GM18907 (cell line): ENCODE results near the gene LSM3.

Experiments
- ATAC-seq: cut with Tn5 transposase; IDR thresholded peaks from one replicate; pipeline ENCODE4 v1.9.1; 2021; ENCODE audit warnings: mild to moderate bottlenecking, moderate library complexity; ENCODE audit not compliant: unreplicated experiment

Gene LSM3

DNA sequence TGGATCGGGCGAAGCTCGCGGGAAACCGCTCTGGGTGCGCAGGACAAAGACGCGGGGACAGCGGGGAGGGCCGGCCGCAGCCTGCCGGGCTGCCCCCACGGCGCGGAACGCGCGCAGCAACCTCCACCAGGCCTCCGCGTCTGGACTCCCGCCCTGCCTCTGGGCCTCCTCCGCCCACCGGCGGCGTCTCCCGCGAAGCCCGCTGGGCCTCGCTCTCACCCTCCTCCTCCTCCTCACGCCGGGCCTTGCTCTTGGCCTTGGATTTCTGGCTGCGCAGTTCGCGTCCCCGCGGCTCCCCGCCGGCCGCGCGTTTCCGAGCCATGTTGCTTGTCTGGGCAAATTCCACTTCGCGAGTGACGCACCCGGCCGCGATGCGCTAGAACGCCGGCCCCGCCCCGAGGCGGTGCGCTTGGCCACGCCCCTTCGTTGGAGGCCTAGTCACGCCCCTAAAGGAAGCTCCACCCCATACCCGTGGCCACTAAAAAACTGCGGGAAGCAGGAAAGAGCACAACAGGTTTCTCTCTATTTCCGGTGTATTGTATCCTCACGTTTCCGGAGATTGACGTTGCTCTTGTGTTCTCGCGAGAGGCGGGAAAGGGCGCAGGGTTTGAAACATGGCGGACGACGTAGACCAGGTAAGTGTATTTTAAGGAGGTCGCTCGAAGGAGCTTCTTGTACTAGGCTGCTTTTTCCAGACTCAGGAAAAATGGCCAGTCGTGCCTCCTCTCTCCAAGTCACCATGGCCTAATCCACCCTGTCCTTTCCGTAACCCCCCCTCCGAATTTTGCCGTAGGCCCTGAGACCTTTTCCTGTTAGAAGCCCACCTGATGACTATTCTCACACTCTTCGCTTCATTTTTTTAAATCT is at the start of gene LSM3, which contains the start of gene XPC:
TSS of gene LSM3 (plus strand) at position 571 of the 867 bp plus-strand sequence. CDS start at position 615, 44 bp downstream.
TSS of gene XPC (minus strand) at position 355 of the 867 bp plus-strand sequence. CDS start at position 322, 33 bp downstream.
- peak; percentile 95 for ATAC-seq

DNA sequence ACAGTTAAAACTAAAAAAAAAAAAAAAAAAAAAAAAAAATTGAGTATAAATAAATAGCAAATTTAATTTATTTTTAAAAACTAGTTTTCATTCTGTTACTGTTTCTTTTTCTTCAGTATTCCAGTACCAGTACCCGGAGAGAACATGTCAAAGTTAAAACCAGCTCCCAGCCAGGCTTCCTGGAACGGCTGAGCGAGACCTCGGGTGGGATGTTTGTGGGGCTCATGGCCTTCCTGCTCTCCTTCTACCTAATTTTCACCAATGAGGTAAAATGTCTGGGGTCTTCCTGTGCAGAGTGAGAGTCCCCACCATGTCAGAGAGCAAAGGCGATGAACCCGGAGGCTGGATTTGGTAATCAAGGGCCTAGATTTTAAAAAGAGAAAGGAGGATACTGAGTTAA is 49.3 kb upstream of the LSM3 start:
- ATAC-seq = no peak

DNA sequence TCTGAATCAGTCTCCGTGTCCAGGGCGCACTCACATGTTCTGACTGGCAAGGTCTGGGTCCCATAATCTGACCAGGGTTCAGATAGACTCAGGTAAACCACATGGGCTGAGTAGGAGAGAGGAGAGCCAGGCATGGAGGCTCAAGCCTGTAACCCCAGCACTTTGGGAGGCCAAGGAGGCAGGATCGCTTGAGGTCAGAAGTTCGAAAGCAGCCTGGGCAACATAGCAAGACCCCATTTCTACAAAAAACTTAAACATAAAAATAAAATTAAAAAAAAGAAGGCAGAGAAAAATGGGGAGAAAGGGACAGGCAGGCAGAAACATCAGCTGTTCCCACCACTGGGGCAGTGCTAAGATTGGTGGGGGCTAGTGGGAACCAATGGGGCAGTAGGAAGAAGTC is 48.4 kb upstream of the LSM3 start:
- no peak for ATAC-seq

DNA sequence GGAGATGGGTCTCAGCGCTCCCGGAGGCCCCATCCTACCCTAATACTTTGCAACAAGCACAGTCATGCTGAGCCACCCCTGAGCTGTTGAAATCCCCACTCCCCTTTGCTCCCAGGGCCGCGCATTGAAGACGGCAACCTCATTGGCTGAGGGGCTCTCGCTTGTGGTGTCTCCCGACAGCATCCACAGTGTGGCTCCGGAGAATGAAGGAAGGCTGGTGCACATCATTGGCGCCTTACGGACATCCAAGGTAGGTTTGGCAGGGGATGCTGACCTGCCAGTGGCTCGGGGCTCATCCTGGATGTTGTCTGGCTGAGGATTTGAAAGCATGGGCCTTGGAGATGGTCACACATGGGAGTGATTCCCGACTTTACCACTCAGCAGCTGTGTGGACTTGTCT is 47.9 kb upstream of the LSM3 start:
- no peak for ATAC-seq

DNA sequence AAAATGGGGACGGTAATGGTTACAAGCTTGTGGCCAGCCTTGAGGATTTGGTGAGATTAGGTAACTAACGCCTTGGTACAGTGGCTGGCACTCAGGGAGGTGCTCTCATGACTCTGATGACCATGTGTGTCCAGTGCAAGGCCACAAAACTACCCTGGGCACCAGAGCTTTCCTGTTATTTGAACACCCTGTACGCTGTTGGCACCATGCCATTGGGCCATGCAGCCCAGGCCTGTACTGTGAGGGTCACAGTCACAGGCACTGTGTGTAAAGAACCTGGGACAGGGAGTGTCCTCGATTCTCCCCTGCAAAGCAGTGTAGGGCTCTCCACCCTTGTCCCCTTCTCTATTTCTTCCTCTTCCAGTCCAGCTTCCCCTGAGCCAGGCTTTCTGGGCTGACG is 47.5 kb upstream of the LSM3 start:
- ATAC-seq = no peak

DNA sequence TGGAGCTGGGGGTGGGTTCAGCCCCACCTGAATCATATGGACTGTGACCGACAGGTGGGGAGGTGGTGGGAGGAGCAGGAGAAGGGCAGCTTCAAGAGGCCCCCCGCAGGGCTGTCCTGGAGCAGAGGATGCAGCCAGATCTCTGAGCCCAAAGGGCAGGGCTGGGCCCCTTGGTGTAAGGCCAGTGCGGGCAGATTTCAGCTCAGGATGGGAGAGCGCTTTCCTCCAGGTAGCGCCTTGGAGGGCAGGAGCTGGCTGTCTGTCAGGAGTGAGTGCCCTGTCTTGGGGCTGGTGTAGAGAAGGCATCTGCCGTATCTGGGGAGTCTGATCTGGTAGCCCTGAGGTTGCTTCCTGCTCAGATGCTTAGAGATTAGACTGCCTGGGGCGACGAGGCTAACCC is 46.5 kb upstream of the LSM3 start:
- no peak for ATAC-seq

DNA sequence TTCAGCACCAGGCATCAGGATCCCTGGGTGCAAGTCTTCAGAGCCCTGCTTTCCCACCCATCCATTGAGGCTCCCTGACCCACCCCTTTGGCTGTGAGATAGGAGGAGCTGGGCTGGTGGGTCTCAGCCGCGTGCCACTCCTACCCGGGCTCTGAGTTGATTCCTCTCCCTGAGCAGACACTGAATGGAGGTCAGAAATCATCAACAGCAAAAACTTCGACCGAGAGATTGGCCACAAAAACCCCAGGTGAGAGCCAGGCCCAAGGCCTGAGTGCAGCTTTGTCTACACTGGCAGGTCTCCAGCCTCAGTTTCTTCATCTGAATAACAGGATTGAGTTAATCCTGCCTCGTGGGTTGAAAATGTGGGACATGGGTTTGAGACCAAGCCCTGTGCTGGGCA is 45.9 kb upstream of the LSM3 start:
- ATAC-seq = no peak

DNA sequence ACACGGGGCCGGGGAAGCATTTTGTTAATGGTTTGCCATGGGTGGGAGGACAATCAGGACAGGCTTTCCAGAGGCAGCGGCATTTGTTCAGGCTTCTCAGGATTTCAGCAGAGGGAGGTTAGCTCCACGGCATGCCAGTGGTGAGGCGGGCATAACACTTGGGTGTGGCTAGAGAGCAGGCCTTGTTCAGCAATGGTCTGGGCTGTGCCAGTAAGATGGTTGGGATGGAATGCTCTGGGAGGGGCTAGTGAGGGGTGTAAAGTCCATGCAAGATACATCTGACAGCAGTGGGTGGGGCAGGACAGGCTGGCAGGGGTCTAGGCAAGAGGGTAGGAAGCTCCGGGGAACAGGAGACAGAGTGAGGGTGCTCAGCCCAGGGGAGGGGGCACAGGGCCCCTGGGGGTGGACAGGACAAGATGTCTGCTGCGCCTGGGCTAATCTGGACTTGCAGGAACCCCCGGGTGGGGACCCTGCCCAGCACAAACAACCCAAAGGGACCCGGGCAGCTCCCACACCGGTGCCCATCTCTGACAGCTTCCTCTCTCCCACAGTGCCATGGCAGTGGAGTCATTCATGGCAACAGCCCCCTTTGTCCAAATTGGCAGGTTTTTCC is 45.3 kb upstream of the LSM3 start:
- ATAC-seq = no peak

DNA sequence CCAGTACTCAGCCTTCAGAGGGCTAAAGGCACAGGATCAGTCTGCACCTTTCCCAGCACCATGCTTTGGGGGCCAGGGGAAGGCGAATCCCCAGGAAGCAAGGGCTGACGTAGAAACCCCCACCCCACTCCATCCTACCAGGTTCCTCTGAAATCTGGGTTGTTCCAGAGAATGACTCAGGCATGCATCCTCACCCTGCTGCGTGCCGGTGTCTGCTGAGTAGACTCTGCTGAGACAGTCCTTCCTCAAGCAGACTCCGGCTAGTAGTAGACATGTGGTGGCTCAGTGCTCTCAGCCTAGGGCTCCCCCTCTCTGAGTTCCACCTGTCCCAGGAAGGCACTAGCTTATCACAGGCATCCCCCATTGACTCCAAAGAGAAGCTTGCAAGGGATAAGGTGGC is 44.7 kb upstream of the LSM3 start:
- no peak for ATAC-seq

DNA sequence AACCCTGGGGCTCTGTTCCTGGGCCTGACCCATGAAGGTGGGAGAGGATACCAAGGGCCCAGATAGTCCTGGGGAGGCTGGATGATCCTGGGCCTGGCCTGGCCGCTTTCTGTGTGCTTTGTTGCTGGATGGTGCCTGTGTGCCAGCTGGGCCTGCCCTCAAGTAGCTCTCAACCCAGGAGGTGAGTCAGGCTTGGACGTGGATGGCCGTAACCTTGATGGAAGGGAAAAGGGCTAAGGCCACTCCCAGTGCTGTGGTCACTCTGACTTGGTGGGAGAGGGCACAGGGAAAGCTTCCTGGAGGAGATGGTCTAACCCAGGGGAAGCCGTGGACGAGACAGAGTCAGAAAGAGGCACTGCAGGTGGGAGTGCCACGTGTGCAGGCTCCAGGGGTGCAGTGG is 44.3 kb upstream of the LSM3 start:
- no peak for ATAC-seq

DNA sequence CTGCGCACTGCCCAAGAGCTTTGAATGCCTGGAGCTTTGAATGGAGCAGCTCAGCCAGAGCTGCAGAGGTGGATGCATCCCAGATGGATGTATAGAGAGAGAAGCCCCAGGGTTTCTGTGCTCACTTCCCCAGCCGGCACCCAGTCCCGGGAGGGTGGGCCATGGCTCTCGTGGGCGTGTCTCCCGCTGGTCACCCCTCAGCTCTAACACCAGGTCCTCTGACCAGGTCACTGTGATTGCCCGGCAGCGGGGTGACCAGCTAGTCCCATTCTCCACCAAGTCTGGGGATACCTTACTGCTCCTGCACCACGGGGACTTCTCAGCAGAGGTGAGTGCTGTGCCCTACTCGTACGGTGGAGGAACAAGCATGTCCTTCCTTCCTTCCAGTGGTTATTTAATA is 43.0 kb upstream of the LSM3 start:
- no peak for ATAC-seq

DNA sequence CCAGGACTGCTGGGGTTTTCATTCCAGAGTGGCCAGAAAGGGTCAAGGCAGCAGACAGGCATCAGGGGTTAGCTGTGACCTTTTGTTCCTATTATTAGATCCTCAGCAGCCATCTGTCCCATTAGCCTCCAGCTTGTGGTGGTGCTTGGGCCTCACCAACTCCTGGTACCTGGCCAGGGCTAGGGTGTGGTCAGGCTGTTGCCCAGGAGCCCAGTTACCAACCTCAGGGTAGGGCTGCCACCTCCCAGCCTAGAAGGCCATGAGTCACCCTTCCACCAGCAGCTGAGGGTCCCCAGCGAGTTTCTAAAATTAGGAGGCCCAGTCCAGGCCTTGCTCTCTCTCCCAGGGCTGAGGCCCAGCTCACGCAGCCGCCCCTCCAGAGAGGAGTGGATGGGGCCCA is 41.6 kb upstream of the LSM3 start:
- ATAC-seq = no peak

DNA sequence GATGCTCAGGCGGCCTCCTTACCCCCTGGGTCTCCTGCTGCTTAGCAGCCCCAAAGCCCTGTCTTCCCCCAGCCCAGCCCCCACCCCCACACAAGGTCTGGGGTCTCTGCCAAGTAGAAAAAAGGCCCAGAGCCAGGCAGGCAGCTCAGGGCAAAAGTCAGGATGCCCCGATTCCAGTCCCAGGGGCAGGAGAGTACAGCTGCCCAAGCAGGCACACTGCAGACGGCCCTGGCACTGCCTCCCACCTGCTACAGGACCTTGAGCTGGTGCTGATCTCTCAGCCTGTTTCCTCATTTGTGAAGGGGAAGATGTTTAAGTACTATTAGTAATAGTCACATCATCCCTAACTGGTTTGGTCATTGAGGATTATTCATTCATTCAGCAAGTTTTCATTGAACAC is 41.2 kb upstream of the LSM3 start:
- ATAC-seq = no peak

DNA sequence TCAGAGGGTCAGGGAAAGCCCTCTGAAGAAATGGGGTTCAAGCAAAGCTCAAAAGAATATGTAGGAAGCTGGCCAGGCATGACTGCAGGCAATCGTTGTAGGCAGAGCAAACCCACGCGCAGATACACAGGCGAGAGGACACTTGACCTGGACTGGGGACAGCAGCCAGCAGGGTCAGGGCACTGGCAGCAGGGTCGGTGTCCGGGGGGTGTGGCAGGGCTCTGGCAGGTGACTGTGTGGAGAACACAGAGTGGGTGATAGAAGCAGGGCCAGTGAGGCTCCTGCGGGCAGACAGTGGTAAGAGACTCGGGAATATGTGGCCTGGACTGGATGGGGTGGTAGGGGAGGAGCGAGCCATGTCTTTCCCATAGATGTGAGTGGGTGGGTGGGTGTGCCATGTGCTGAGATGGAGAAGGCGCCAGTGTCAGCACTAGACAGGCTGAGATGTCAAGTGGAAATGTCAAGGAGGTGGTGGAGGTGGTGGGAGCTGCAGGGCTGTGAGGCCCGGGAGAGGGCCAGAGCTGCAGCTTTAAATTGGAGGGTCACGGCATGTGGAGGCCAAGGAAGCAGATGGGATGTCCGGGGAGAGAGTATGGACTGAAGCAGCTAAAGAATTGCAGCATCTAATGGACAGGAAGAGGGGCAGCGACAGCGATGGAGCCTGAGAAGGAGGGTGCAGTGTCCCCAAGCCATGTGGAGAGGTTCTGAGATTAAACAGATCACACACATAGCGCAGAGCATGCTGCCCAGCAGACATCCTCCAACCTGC is 40.3 kb upstream of the LSM3 start:
- ATAC-seq = no peak

DNA sequence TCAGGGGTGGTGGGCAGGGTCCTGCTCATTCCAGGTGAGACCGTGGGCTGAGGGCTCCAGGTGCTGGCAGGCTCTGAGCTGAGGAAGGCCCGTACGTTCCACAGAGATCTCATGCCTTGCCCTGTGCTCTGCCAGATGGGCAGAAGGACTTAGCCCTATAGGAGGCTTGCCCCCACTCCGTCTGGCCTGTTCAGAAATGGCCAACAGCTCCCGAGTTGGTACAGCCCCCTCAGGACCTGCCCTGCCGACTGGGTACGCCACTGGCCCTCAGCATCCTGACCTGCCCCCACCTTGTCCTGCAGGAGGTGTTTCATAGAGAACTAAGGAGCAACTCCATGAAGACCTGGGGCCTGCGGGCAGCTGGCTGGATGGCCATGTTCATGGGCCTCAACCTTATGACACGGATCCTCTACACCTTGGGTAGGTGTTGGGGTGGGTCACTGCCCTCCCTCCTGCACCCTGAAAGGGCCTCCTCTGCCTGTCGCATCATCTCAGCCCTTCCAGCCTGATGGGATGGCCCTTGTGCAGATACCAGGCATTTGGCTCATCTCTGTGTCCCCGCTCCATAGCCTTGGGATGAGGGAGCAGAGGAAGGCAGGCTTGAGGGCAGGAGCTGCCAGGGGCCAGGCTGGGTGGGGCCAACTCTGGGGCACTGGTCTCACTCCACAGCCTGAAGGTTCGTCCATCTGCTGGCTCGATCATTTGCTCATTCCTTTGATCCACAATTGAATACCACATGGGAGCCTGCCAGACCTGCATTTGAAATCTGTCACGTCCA is 39.5 kb upstream of the LSM3 start:
- no peak for ATAC-seq

DNA sequence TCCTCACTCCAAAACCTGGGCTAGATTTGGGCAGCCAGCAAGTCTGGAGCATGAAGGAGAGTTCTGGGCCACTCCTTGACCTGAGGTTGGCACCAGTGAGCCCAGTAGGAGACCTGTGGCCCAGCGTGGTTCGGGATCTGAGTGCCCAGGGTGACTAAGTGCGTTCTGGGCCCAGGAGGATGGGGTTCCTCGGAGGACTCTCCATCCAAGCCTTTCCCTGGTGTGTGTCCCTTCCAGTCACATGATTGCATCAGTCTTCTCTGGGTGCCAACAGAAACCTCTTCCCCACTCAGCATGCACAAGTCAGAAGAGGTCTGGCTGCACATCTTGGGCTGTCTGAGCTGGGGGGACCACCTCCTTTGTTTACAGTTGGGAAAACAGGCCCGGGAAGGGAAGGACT is 38.8 kb upstream of the LSM3 start:
- ATAC-seq = no peak

DNA sequence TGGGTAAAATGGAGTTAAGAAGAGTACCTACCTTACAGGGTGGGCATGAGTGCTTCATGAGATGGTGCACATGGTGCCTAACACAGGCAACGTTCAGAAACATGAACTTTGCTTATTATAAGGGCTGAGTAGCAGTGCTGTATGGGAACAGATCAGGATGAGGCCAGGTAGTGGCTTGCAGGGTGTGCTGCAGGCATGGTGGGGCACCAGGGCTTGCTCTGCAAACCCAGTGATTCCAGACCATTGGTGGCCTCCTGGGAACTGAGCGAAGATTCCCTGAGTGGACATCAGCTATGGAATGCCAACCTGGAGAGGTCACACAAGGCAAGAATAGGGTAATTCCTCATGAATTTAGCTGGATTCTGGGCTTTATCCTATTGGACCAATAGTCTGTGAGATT is 37.9 kb upstream of the LSM3 start:
- ATAC-seq = no peak

DNA sequence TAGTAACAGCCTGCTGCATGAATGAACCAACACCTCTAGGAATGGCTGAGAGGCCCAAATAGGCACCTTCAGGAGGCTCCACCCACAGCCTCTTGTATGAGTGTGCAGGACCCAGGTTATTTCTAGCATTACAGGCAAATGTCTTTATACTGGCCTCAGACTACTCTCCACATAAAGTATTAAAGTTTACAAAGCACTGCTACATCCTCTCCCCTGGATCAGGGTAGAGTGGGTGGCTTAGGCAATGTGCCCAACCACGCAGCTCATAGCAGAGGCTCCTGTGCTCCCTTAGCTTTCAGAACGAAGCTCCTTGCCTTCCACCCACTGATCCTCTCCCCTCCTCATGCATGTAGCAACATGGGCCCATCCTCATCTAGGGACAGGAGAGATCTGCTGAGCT is 37.5 kb upstream of the LSM3 start:
- ATAC-seq = no peak

DNA sequence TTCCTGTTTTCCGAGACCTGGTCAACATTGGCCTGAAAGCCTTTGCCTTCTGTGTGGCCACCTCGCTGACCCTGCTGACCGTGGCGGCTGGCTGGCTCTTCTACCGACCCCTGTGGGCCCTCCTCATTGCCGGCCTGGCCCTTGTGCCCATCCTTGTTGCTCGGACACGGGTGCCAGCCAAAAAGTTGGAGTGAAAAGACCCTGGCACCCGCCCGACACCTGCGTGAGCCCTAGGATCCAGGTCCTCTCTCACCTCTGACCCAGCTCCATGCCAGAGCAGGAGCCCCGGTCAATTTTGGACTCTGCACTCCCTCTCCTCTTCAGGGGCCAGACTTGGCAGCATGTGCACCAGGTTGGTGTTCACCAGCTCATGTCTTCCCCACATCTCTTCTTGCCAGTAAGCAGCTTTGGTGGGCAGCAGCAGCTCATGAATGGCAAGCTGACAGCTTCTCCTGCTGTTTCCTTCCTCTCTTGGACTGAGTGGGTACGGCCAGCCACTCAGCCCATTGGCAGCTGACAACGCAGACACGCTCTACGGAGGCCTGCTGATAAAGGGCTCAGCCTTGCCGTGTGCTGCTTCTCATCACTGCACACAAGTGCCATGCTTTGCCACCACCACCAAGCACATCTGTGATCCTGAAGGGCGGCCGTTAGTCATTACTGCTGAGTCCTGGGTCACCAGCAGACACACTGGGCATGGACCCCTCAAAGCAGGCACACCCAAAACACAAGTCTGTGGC is 36.8 kb upstream of the LSM3 start:
- no peak for ATAC-seq

DNA sequence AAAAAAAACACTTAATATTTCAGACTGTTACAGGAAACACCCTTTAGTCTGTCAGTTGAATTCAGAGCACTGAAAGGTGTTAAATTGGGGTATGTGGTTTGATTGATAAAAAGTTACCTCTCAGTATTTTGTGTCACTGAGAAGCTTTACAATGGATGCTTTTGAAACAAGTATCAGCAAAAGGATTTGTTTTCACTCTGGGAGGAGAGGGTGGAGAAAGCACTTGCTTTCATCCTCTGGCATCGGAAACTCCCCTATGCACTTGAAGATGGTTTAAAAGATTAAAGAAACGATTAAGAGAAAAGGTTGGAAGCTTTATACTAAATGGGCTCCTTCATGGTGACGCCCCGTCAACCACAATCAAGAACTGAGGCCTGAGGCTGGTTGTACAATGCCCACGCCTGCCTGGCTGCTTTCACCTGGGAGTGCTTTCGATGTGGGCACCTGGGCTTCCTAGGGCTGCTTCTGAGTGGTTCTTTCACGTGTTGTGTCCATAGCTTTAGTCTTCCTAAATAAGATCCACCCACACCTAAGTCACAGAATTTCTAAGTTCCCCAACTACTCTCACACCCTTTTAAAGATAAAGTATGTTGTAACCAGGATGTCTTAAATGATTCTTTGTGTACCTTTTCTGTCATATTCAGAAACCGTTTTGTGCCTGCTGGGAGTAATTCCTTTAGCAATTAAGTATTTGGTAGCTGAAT is 35.9 kb upstream of the LSM3 start:
- no peak for ATAC-seq
